Measurements from ENCODE around the gene PSMD7.
"Not testable (repeated sequence)": the region's sequence is repeated elsewhere in the genome, so short reads cannot be mapped to it uniquely, and the experiment has no call there.

Gene PSMD7

DNA sequence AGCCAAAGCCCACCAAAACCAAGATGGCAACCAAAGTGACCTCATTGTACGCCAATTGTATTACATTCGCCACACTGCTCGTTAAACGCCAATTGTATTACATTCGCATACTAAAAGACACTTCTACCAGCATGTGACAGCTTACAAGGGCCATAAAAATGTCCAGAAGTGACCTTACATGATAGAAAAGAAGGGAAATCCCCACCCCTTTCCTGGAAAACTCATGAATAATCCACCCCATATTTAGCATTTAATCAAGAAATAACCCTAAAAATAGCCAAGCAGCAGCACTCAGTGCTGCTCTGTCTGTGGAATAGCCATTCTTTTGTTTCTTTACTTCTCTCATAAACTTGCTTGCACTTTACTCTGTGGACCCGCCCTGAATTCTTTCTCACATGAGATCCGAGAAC, 25.7 kb downstream of the PSMD7 start:
- TF ChIP-seq, protein P1, sequence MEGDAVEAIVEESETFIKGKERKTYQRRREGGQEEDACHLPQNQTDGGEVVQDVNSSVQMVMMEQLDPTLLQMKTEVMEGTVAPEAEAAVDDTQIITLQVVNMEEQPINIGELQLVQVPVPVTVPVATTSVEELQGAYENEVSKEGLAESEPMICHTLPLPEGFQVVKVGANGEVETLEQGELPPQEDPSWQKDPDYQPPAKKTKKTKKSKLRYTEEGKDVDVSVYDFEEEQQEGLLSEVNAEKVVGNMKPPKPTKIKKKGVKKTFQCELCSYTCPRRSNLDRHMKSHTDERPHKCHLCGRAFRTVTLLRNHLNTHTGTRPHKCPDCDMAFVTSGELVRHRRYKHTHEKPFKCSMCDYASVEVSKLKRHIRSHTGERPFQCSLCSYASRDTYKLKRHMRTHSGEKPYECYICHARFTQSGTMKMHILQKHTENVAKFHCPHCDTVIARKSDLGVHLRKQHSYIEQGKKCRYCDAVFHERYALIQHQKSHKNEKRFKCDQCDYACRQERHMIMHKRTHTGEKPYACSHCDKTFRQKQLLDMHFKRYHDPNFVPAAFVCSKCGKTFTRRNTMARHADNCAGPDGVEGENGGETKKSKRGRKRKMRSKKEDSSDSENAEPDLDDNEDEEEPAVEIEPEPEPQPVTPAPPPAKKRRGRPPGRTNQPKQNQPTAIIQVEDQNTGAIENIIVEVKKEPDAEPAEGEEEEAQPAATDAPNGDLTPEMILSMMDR (IDR thresholded peaks at IDR 0.05; ENCODE audit: extremely low read depth, missing control alignments), result no peak
- no peak for DNase-seq (ENCODE audit: low spot score)

DNA sequence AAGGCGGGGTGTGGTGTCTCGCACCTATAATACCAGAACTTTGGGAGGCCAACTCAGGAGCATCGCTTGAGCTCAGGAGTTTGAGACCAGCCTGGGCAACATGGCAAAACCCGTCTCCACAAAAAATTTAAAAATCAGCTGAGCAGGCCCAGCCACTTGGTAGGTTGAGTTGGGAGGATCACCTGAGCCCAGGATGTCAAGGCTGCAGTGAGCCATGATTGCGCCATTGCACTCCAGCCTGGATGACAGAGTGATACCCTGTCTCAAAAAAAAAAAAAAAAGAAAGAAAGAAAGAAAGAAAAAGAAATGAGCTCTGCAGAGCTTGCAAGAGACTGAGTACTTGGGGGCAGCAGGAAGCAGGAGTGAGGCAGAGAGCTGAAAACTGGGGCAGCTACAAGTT, 28.2 kb downstream of the PSMD7 start:
- not testable (repeated sequence) for DNase-seq (ENCODE audit: low spot score)

DNA sequence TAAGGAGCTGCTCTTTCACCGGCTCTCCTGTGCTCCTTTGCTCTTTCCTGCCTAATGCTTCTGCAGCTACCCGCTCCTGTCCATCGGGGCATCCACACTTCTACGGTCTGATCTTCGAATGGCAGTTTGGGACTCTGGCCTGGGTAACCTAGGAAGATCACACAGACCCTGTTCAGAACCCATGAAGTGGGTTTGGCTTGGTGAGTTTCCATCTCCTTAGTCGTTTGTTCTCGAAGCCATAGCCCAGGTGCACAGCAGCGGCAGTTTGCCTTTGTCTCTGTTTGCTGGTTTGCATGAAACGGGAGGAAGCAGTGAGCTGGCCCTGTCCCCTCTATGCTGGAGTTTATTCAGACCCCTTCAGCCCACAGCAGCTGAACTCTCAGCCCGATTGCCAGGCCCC, 29.0 kb downstream of the PSMD7 start:
- TF ChIP-seq, protein P1 (IDR thresholded peaks at IDR 0.05; ENCODE audit: extremely low read depth, missing control alignments), result no peak
- no peak for DNase-seq (ENCODE audit: low spot score)

- not testable (repeated sequence) for DNase-seq (ENCODE audit: low spot score)
Measured at GRCh38 chr16:74328346-74328745, 31.7 kb downstream of the PSMD7 start.

GRCh38 chr16:74332469-74332868, 35.9 kb downstream of the PSMD7 start:
- DNase-seq (ENCODE audit: low spot score), result not testable (repeated sequence)

DNA sequence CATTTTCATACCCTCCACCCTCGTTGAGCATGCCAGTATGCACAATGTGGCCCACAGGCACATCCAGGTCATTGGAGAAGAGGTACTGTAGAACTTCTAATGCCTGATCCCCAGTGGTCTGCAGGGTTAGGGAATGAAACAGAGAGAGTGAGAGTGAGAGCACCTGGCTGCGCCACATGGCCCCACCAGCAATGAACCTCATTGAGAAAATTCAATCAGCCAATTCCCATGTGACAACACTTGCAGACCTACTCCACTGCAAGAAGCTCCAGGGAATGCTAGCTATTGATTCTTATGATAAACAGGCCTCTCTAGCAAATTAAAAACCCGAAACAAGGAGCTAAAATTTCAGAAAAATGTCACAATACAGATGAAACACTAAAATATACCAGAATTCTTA, 40.9 kb downstream of the PSMD7 start:
- not testable (repeated sequence) for DNase-seq (ENCODE audit: low spot score)

GRCh38 chr16:74339226-74339625, 42.6 kb downstream of the PSMD7 start:
- DNase-seq (ENCODE audit: low spot score), result not testable (repeated sequence)

DNA sequence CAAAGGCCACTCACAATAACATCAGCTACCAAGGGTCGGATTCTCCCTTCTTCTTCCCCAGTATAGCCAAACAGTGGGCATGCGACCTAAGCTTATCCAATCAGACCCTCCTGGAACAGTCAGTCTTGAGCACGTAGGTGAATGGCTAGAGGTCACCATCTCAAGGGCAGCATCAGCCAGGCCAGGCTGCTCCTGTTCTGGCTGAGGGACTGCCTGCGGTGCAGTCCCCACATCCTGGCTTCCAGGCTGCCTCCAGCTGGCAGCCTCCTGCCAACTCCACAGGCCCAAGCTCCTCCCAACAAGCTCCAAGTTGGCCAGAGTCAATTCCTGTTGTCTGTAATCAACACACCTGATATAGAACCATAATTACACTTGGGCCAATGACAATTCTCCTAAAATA, 56.4 kb downstream of the PSMD7 start:
- not testable (repeated sequence) for DNase-seq (ENCODE audit: low spot score)

All from GM20000 (cell line).